Epidermal melanocyte (primary cell): ENCODE measurements around the gene HCN4.

ENCODE experiments used
- DNase-seq: peaks from one replicate; pipeline ENCODE4 v3.0.0; 2011; ENCODE audit warnings: low spot score; ENCODE audit not compliant: insufficient read length

The HCN4 gene

DNA sequence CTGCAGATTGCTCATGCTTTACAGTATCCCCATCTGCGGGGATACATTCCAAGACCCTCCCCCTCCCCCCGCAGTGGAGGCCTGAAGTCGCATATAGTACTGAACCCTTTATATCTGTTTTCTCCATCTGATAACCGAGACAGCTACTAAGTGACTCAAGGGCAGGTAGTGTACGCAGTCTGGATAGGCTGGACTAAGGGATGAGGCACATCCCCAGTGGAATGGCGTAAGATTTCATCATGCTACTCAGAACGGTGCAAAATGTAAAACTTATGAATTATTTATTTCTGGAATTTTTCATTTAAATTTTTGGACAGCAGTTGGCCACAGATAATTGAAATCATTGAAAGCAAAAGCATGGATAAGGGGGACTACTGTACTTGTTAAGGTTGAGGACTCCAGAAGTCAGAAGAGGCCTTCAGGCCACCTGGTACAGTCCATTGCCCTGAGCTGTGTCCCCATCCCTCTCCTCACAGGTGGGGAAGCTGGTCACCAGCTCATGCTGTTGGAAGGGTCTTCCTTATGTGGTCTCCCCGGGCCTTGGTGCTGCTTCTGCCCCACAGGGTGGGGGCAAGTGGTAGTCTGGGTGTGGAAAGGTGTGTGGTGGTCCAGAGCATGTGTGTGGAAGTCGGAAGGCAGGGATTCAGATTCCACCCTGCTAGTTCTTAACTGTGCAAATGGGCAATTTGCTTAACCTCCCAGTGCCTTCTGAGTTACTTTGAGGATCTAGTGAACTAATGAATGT is 72.0 kb downstream of the HCN4 start:
- no peak for DNase-seq

DNA sequence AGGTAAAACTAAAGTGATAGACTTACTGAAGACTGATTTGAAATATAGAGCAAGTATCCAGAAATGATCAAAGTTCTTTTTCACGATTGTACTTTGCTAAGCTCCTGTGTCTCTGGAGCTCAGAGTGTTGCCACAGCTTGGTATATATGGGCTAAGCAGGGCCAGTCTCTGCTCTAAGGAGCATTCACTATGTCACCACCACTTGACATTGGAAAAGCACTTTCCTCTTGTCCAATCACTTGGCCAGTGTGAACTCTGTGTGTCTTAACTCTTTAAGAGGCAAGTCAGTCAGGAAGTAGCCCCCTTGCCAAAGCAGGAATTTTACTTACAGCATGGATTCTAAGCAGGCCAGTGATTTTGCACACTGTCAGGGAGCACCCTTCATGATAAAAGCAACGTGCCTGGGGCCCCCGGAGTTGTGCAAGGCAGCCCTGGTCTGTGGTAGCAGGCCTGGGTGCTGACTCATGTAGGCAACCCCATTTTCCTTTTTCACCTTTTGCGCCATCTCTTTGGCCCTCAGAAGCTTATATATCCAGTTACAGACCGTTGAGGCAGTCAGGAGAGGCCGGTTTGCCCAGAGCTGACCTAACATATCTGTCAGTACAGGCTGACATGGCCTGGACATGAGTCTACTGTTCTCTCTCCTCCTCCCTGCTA is 73.0 kb downstream of the HCN4 start:
- DNase-seq, result no peak

DNA sequence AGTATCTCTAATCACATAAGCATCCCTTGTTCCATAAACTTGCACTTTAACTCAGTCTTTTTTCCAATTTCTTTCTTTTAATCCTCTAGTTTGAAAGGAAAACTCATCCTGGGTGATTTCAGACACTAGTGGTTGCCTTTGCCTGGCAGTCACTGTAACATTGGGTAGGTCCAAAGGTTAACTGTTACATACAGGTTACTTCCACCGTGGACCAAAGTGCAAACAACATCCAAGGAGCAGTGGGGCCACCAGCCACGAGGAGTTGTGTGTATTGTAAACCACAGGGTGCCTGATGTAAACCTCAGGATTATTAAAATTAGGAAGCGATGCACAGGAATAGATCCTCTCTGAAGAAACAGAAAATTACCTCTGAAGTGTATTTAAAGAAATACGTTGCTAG is 75.0 kb downstream of the HCN4 start:
- DNase-seq, result no peak

DNA sequence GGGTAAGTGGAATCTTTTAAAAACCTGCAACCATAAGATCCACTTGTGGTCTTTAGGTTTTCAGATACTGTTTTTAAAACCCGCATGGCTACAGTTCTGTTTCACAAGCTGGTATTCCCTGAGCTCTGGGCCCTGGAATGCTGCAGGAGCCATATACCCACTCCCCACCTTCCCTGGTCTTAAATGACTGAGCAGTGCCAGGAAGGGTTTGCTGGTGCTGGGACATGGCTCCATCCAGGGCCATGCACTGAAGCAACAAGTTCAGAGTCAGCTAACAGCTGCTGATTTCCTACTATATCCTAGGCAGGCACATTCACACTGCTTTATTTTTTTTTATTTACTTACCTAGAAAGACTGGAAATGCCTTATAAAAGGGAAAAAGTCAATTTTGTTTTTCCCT is 77.3 kb downstream of the HCN4 start:
- DNase-seq, result no peak

DNA sequence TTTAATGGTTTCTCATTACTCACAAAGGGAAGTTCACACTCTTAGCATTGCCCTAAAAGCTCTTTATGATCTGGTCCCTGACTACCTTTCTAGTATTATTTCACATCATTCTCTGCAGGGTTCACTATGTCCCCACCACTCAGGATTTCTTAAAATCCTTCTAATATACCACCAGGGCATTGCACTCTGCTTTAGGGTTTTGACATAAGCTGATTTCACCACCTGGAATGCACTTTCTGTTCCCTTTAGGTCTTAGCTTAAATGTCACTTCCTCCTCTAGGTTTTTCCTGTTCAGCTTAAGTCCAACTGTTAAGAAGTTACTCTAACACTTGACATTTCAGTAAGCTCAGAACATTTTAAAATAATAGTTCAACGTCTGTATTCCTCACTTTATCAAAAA is 81.7 kb downstream of the HCN4 start:
- DNase-seq, result no peak

DNA sequence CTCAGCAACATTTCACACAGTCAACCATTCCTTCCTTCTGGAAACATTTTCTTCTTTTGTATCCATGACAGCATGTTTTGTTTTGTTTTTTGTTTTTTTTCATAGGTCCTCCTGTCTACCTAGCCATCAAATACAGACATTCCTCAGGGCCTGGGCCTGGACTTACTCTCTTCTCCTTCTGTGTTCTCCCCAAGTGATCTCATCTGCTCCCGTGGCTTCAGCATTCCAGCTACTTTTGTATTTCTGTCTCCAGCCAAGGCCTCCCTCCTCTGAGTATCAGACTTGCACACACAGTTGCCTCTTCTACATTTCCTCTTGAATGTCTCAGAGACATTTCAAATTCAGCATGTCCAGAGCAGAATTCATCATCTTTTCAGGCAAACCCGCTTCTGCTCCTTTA is 82.4 kb downstream of the HCN4 start:
- DNase-seq, result no peak

DNA sequence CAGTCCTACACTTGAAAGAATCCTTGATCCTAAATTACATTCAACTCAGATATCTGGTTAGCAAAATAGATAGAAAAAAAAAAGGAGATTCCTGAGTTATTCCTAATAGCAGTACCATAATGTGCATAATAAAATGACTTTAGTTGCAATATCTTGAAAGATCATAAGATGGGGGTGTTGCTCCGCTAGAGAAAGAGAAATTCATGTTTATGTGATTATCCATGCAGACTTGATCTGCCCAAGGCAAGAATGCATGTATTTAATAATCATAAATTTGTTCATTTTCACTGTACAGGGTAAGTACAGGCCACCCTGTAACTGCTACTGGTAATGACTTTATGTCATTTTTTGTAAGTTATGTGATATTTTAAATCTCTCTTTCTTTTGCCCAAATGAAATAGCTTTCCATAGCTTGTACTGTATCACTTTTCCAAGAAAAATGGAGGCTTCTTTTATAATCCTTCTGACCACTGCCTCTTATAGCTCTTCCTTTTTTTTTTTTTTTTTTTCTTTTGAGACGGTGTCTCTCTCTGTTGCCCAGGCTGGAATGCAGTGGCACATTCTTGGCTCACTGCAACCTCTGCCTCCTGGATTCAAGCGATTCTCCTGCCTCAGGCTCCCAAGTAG is 84.6 kb downstream of the HCN4 start:
- DNase-seq, result no peak

DNA sequence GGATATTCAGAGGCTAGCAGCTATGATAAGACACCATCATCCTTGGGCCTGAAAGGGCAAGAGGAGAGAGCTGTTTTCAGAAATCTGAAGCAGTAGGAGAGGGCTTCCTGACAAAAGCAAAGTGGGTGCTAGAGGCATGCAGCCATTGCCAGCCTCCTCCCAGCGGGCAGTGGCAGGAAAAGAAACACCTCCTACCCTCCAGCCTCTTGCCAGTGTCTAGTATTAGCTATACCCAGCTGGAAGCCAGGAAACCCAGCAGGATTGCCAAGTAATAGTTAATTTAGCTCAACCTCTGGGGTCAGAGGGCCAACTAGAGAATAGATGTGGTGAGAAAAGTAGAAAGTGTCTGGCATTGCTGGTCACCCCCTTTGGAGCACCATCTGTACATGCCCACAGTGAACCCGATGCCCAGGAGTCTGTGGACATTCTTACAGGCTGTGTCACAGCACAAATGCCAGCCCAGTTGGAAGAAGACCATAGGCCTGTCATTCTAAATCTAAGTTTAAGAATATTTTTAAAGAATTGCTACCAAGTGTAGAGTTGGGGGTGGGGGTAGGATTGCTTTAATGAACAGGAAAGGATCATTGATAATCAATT is 85.3 kb downstream of the HCN4 start:
- DNase-seq, result no peak

DNA sequence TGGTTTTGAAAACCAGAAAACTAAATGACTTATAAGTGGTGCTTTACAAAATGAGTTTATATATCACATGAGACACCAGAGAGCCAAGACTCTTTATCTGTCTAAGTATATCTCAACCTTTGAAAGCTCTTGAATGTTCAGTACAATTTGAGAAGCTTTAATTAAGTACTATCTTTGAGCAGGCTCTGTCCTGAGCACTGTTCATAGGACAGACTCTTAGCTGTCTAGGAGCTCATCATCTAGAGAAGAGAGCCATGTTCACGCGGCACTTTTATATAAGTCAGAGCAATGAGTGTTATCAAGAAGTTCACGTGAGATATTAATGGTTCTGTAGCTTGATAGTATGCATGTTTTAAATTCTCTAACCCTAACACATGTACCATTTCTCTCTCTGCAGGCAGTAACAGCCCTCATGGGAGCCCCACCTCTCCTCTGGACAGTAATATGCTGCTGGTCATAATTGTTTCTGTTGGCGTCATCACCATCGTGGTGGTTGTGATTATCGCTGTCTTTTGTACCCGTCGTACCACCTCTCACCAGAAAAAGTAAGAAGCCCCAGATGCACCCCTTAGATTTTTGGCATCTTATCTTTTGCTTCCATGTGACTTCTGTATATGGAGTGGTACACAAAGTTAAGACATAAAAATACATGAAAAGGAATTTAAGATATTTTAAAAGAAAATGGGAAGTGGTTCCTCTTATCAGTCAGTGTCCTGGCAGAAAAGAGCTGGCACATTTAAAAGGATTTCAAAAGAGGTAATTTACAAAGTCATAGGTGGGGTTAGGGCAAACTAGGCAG is 86.0 kb downstream of the HCN4 start:
- DNase-seq, result no peak

DNA sequence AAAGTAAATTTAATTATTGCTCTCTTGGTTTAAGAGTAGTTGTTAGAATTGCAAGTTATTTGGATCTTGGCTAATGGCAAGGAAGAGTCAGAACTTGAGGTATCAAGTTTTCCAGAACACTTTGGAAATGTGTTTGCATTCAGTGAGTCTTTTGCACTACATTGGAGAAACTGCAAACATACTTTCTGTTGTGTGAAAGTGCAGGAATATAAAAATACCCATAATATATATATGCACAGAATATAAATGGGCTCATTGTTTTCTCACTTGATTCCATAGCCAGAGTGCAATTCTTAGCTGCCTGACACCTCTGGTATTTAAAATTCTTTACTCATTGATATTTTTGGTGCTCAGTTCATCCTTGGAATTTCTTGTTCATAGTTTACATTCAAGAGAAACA is 92.9 kb downstream of the HCN4 start:
- no peak for DNase-seq

DNA sequence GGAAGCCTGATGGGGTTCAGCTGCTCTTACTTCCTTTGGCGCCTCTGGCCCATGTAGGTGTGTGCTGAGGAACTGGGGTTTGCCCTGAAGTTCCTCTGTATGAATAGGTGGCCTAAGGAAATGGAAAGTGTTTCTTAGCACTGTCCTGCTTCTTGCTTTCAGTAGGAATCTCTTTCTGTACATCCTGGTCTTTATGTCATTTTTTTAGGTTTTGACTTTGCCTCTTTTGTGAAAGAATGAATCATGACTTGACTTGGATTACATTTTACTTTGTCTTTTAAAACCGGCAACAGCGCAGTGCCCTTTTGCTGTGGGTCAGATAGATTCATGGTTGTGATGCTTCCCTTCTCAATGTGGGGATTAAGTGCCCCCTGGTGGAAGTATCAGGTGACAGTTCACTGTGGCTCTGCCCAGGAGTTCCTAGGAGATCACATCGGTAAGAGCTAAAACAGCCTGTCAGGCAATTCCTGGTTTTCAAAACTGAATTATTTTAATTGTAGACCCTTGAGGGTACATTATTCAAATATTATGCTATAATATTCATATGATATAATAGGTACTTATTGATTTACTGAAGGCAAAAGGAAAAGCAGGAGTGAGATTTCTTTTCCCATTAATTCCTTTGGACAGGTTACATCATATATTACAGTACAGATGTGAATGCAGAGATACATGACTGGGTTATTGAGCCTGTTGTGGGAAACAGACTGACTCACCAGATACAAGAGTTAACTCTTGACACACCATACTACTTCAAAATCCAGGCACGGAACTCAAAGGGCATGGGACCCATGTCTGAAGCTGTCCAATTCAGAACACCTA is 95.4 kb downstream of the HCN4 start:
- DNase-seq, result peak; percentile 67

DNA sequence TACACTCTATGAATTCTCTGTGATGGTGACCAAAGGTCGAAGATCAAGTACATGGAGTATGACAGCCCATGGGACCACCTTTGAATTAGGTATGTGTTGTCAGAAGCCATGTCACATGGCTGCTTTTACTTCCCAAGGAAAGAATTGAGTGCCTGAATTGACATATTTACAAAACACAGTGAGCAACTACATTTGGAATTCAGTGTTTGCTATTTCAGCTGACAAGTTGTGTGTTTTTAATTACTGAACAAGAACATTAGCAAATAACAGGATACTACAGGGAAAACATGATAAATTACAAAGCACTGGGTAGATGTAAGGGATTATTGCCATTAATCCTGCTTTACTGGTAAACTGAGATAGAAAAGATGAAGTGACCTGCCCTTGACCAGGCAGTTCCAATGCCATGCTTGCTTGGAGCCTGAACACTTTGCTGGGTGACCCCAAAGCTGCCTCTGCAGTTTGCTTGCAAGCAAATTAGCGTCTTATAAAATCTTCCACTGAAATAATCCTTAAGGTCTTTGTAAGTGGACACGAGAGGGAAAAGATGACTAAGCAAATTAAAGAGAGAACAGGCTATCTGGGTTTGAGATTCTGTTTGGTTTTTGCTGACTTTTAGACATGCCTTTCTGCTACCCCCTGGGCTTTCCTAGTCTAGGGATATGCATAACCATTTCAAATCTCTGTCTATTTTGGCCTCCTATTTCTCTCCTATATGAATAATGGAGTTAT is 98.2 kb downstream of the HCN4 start:
- DNase-seq, result no peak
